GM12874 (cell line): Measurements from ENCODE around the gene RARG.

Source experiments
- TF ChIP-seq, protein P1 (sequence below): IDR thresholded peaks from 2 replicates; pipeline ENCODE4 v1.5.1; 2011; ENCODE audit warnings: low read depth, mild to moderate bottlenecking, control low read depth, low read length, moderate library complexity; ENCODE audit not compliant: insufficient read depth

Gene RARG

DNA sequence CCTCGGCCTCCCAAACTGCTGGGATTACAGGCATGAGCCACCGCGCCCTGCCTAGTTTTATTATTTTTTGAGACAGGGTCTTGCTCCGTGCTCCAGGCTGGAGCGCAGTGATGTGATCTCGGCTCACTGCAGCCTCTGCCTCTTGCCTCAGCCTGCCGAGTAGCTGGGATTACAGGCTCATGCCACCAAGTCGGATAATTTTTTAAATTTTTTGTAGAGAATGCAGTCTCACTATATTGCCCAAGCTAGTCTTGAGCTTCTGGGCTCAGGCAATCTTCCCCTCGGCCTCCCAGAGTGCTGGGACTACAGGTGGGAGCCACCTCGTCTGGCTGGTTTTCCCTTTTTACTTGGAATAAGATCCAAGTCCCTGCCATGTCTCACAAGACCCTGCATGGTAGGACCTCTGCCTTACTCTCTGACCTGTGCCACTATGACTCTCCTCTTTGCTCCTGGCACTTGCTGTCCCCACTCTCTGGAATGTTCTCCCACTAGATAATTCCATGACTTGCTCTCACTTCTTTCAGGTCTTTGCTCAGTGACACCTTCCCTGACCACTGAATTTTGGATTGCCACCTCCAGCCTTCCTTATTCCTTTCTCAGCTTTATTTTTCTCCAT lies 7.7 kb upstream of the RARG start:
- TF ChIP-seq, protein P1, sequence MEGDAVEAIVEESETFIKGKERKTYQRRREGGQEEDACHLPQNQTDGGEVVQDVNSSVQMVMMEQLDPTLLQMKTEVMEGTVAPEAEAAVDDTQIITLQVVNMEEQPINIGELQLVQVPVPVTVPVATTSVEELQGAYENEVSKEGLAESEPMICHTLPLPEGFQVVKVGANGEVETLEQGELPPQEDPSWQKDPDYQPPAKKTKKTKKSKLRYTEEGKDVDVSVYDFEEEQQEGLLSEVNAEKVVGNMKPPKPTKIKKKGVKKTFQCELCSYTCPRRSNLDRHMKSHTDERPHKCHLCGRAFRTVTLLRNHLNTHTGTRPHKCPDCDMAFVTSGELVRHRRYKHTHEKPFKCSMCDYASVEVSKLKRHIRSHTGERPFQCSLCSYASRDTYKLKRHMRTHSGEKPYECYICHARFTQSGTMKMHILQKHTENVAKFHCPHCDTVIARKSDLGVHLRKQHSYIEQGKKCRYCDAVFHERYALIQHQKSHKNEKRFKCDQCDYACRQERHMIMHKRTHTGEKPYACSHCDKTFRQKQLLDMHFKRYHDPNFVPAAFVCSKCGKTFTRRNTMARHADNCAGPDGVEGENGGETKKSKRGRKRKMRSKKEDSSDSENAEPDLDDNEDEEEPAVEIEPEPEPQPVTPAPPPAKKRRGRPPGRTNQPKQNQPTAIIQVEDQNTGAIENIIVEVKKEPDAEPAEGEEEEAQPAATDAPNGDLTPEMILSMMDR = no peak

DNA sequence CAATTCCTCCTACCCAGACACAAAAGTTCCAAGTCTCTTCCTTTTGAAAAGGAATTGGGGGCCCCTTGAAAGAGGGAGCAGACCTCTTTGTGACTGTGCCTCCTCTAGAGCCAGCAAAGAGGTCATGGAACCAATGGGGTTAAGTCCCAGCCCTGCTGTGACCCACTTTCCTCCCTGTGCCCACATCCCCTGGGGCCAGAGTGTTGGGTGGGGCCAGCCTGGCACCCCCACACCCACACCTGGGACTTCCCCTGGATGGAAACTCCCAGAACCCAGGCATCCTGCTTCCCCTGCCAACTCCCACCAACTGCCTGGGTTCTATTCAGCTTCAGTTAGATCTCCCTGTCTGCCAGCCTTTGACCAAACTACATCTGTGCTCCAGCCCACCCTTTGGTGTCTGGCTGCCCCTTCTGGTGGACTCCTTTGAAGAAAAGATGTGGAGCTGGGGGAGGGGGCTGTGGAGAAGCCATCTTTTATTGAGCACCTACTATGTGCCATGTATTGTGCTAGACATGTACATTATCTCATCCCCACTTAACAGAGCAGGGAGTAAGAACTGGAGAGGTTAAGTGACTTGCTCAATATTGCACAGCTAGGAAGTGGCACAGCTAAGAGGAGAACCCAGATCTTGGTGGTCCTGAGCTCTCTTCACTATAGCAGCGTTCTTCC lies 4.6 kb upstream of the RARG start:
- TF ChIP-seq, protein P1 = no peak

DNA sequence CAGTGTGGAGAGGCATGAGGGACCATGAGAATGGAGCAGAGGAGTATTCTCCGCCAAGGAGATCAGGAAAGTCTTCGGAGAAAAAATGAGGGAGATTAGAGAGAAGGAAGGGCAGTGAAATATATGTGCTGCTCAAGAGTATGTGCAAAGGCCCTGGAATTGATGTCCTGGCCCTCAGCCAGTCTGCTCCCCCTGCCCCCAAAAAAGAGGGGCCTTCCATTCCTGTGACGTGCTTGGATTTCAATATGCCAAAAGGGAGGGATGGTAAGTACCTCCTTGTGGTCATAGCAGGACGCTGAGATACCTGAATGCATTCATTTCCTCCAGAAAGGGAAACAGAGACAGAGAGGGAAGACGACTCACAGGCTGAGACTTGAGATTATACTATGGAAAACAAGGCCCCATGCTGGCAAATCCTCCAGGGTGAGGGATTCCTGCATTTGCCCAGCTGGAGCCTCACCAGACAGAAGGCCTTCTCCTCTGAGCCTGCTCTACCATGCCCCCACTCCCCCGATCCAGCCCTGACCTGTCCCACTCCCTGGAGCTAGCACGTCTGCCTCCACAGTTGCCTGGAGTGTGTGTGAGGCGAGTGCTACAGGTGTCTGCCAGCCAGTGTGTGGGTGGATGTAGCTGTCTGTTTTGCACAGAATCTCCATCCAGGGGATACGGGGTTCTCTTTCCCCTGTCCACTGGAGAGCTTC lies 3.9 kb upstream of the RARG start:
- TF ChIP-seq, protein P1 = no peak

DNA sequence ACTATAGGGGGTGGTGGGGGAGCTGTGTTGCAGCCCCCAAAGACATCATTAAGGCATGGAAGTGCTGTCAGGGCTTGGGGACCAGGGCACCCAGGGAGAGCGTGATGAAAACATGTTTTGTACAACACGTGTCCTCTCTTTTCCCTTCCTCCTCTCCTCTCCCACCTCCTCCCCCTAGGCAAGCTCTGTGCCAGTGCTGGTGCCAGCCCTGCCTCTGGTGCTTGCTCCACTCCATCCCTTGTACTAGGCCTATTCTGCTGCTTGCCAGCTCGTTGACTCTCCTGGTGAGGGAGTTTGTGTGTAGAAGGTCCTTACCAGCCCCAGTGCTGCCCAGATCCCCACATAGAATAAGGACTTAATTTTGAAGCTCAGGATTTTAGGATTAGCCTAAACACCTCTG lies 3.2 kb upstream of the RARG start:
- TF ChIP-seq, protein P1 = no peak

DNA sequence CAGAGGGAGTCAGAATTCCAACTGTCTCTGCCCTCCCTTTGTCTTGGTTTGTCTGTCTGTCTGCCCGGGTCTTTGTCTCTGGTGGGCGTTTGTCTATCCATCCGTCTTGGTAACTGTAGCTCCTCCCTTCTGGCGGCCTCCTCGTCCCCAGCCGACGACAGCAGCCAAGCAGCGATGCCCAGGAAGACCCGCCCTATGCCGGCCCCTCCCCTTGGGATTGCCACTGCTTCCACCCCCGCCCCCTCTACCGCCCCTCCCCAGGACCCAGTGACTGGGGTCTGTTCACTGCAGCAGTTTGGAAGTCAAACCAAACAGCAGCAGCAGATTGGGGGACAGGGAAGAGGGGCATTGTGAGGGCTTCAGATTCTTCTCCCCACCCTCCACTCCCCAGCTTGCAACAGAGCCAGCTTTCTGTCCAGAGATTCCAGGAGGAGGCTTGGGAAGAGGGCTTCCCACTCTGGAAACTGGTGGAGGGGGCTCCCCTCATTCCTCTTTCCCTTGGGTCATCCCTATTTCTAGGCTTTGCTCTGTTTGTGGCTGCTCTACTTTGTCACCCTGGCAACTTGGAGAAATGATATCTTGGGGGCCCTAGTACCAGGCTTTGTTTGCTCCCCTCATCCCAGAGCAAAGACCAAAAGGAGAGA lies 2.4 kb upstream of the RARG start:
- TF ChIP-seq, protein P1 = no peak

DNA sequence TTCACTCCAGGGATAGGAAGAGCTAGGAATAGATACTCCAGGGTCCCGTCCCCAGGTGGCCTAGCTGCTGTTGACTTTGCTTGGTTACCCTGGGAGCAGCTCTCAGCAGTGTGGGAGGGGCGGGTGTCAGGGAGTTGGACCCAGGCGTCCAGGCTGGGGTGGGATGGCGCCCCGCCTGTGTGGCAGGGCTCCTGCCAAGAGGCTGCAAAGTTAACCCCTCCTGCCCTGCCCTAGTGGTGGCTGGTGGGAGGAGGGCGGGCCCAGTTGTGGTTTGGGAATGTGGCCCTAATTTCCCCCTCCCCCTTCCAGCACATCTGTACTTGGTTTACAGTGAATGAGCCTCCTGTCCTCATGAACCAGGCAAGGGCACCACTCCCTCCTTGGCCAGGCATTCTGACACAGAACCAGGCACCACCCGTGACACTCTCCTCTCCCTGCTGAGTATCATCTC lies 1.7 kb upstream of the RARG start:
- TF ChIP-seq, protein P1 = no peak

DNA sequence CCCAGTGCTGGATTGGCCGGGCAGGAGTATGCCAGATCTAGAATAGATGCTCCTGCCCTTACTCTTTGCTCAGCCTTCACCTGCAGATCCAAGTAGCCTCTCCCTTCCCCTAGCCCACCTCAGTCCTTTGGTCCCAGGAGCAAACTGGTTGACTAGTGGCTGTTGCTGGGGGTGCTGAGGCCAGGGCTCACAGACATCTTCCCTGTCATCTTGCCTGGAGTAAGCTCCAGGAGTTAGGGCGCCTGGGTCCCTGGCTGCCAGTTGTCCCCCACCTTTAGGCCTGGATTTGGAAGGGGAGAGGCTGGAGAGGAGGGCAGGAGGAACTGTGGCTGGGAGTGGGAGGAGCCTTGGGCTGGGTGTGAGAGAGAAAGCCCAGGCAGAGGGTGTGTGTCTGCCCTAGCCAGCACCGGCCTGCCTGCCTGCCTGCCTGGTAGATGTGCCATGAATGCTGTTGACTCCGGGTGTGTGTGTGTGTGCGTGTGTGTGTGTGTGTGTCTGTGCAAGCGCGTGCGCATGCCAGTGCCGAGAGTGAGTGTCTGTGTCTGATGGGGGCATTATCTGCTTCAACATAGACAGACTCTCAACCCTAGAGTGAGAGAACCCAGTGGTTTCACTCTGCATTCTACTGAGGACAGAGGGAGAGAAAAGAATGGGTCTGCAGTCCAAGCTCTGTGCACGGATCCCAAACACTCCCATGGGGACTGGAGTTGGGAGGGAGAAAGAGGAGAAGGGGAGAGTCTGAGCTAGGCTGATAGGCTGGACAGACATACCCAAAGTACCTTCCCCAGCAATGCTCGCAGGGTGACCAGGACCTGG lies 845 bp upstream of the RARG start:
- TF ChIP-seq, protein P1 = no peak
